DOHH2 (cell line): Measurements from ENCODE around the gene CD74.

ENCODE experiments used
- H3F3A ChIP-seq: fragments of 200-600 bp; sonication (generic), shearing (Covaris generic); 2 replicates; pipeline ENCODE4 v1.6.0; 2016; ENCODE audit warnings: antibody characterized with exemption, mild to moderate bottlenecking; ENCODE audit not compliant: control insufficient read depth, insufficient read depth
- H3K27ac ChIP-seq: fragments of 200-600 bp; sonication (generic); 2 replicates; pipeline ENCODE4 v1.5.1; 2014; ENCODE audit warnings: low read depth, mild to moderate bottlenecking, low read length, moderate library complexity
- H3K27me3 ChIP-seq: fragments of 200-600 bp; sonication (generic); 2 replicates; pipeline ENCODE4 v1.6.1; 2014; ENCODE audit warnings: mild to moderate bottlenecking, low read length, mixed read lengths; ENCODE audit not compliant: control insufficient read depth
- H3K36me3 ChIP-seq: fragments of 200-600 bp; sonication (generic); 2 replicates; pipeline ENCODE4 v1.6.1; 2014; ENCODE audit warnings: mild to moderate bottlenecking, low read length, moderate library complexity, mixed read lengths; ENCODE audit not compliant: control insufficient read depth
- H3K4me1 ChIP-seq: fragments of 200-600 bp; sonication (generic); 2 replicates; pipeline ENCODE4 v1.6.1; 2014; ENCODE audit warnings: mild to moderate bottlenecking, low read length, mixed read lengths; ENCODE audit not compliant: control insufficient read depth
- H3K4me2 ChIP-seq: fragments of 200-600 bp; sonication (generic); 2 replicates; pipeline ENCODE4 v1.6.0; 2014; ENCODE audit warnings: mild to moderate bottlenecking, low read length, moderate library complexity
- H3K4me3 ChIP-seq: fragments of 200-600 bp; sonication (generic); 2 replicates; pipeline ENCODE4 v1.5.1; 2014; ENCODE audit warnings: mild to moderate bottlenecking, low read length, mixed read lengths
- H3K79me2 ChIP-seq: fragments of 200-600 bp; sonication (generic); 2 replicates; pipeline ENCODE4 v1.6.1; 2014; ENCODE audit warnings: mild to moderate bottlenecking, low read length, mixed read lengths; ENCODE audit not compliant: control insufficient read depth
- H3K9me2 ChIP-seq: fragments of 200-600 bp; sonication (generic); replicated peaks from 2 replicates; pipeline ENCODE4 v1.6.1; 2014; ENCODE audit warnings: mild to moderate bottlenecking, low read length, mixed read lengths; ENCODE audit not compliant: control insufficient read depth
- H3K9me3 ChIP-seq: fragments of 200-600 bp; sonication (generic); 2 replicates; pipeline ENCODE4 v1.6.1; 2014; ENCODE audit warnings: antibody characterized with exemption, low read length, mixed read lengths; ENCODE audit not compliant: control insufficient read depth, insufficient read depth
- H4K20me1 ChIP-seq: fragments of 200-600 bp; sonication (generic); 2 replicates; pipeline ENCODE4 v1.6.0; 2014; ENCODE audit warnings: low read depth, mild to moderate bottlenecking, antibody characterized with exemption, low read length, moderate library complexity; ENCODE audit not compliant: control insufficient read depth, insufficient read depth
- EZH2phosphoT487 ChIP-seq: fragments of 200-600 bp; sonication (generic); IDR thresholded peaks from 2 replicates; pipeline ENCODE4 v1.6.1; 2017; ENCODE audit warnings: borderline replicate concordance, mild to moderate bottlenecking, antibody characterized with exemption, low read length, moderate library complexity, mixed read lengths
- TF ChIP-seq, protein P1 (sequence below): fragments of 200-600 bp; sonication (generic); IDR thresholded peaks from one replicate; pipeline ENCODE4 v1.5.1; 2014; ENCODE audit warnings: antibody characterized with exemption, mild to moderate bottlenecking, low read depth, low read length; ENCODE audit not compliant: poor library complexity, severe bottlenecking

CD74 gene

GRCh38 chr5:150400316-150401075 lies 12.2 kb downstream of the CD74 start:
- H3K4me3 ChIP-seq: no peak overlapping the region
- H3K9me3 ChIP-seq: no peaks in the 10 kb centered on the region
- H3K4me1 ChIP-seq: peaks cover 26% of the 10 kb centered on the region
- H3K4me2 ChIP-seq: no peak overlapping the region
- no peaks in the 10 kb centered on the region for H3K9me2 ChIP-seq
- H4K20me1 ChIP-seq: peaks cover 4% of the 10 kb centered on the region; the same call in 1 of the 2 replicates
- H3K36me3 ChIP-seq: peaks cover 96% of the 10 kb centered on the region
- H3K27me3 ChIP-seq: no peaks in the 10 kb centered on the region
- H3F3A ChIP-seq: peaks cover 76% of the 10 kb centered on the region
- TF ChIP-seq, protein P1, sequence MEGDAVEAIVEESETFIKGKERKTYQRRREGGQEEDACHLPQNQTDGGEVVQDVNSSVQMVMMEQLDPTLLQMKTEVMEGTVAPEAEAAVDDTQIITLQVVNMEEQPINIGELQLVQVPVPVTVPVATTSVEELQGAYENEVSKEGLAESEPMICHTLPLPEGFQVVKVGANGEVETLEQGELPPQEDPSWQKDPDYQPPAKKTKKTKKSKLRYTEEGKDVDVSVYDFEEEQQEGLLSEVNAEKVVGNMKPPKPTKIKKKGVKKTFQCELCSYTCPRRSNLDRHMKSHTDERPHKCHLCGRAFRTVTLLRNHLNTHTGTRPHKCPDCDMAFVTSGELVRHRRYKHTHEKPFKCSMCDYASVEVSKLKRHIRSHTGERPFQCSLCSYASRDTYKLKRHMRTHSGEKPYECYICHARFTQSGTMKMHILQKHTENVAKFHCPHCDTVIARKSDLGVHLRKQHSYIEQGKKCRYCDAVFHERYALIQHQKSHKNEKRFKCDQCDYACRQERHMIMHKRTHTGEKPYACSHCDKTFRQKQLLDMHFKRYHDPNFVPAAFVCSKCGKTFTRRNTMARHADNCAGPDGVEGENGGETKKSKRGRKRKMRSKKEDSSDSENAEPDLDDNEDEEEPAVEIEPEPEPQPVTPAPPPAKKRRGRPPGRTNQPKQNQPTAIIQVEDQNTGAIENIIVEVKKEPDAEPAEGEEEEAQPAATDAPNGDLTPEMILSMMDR: no peak
- TF ChIP-seq EZH2phosphoT487: no peak
- H3K79me2 ChIP-seq: no peaks in the 10 kb centered on the region
- H3K27ac ChIP-seq: peak overlapping the region; percentile 30

DNA sequence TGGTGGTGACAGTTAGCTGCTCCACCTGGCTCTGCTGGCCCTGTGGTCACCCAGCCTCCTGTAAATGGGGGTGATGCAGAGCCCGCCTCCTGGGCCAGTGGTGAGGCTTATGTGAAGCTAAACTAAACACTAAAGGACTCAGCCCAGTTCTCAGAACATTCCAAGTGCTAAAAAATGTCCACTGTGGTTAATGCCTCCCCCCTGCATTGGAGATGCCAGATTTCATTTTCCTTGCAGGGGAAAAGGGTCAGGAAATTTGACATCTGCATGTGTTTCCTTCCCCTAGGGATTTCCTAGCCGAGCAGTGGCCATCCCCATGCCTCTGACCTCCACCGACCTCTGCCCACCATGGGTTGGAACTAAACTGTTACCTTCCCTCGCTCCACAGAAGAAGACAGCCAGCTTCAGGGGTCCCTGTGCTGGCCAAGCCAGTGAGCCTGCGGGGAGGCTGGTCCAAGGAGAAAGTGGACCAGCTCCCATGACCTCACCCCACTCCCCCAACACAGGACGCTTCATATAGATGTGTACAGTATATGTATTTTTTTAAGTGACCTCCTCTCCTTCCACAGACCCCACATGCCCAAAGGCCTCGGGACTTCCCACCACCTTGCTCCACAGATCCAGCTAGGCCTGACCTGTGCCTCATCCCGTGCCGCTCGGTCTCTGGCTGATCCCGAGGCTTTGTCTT lies 13.0 kb downstream of the CD74 start:
- H3K4me1 ChIP-seq: peaks cover 26% of the 10 kb centered on the region
- peaks cover 68% of the 10 kb centered on the region for H3F3A ChIP-seq
- no peaks in the 10 kb centered on the region for H3K9me2 ChIP-seq
- H3K79me2 ChIP-seq: no peaks in the 10 kb centered on the region
- no peaks in the 10 kb centered on the region for H3K27me3 ChIP-seq
- H3K9me3 ChIP-seq: no peaks in the 10 kb centered on the region
- peaks cover 4% of the 10 kb centered on the region; the same call in 1 of the 2 replicates for H4K20me1 ChIP-seq
- TF ChIP-seq, protein P1: no peak
- no peak for TF ChIP-seq EZH2phosphoT487
- no peak overlapping the region for H3K4me2 ChIP-seq
- H3K4me3 ChIP-seq: no peak overlapping the region
- H3K36me3 ChIP-seq: peaks cover 95% of the 10 kb centered on the region
- peak overlapping the region; percentile 30 for H3K27ac ChIP-seq

DNA sequence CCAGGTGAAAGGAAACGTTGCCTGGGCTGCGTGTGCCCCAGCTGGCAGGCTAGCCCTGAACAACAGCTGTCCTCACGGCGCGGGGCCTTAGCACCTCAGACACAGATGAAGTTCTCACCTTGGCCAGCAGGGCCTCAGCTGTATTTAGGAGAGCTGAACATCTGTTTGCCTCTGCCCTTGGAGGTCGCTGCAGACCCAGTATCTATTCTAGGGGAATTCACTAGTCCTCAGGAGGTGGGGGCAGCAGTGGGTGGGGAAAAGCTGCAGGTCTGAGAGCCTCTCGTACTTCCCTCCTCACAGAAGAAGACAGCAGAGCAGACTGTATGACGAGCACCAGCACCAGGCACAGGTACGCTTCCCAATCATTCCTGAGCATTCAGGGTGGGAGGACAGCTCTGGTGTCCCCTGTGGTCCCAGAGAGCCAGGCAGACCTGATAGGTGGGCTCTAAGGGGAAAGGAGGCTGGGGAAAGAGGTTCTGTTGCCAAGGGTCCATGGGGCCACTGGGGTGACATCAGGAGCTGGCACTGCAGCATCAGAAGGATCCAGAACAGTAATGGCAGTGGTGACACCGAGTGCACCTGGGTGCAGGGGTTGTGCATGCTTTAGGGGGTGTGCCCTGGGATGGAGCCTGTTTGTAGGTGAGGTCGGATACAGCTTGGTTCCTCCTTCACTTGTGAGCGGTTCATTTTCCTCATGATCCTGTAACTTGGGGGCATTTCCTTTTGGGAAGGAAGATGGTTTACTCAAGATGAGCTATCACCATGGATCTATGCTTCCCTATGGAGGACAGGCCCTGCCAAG lies 13.8 kb downstream of the CD74 start:
- TF ChIP-seq, protein P1: peak; percentile 97
- TF ChIP-seq EZH2phosphoT487: no peak
- Histone ChIP-seq H4K20me1 (peaks cover 4% of the 10 kb centered on the region; the same call in 1 of the 2 replicates), H3F3A (peaks cover 61% of the 10 kb centered on the region), H3K79me2 (no peaks in the 10 kb centered on the region), H3K4me2 (peak overlapping the region; percentile 20), H3K9me3 (no peaks in the 10 kb centered on the region), H3K27ac (peak overlapping the region; percentile 30; the same call in 1 of the 2 replicates), H3K4me3 (no peak overlapping the region), H3K9me2 (no peaks in the 10 kb centered on the region), H3K27me3 (no peaks in the 10 kb centered on the region), H3K36me3 (peaks cover 94% of the 10 kb centered on the region), H3K4me1 (peaks cover 26% of the 10 kb centered on the region)
